Fibroblast of the conjunctiva (primary cell): Measurements from ENCODE around the gene GMPR2.
"Not testable (repeated sequence)": the region's sequence is repeated elsewhere in the genome, so short reads cannot be mapped to it uniquely, and the experiment has no call there.

Source experiments
- DNase-seq: peaks from one replicate; pipeline ENCODE4 v3.0.0-alpha.2; 2010; ENCODE audit warnings: low read depth

The GMPR2 gene

DNA sequence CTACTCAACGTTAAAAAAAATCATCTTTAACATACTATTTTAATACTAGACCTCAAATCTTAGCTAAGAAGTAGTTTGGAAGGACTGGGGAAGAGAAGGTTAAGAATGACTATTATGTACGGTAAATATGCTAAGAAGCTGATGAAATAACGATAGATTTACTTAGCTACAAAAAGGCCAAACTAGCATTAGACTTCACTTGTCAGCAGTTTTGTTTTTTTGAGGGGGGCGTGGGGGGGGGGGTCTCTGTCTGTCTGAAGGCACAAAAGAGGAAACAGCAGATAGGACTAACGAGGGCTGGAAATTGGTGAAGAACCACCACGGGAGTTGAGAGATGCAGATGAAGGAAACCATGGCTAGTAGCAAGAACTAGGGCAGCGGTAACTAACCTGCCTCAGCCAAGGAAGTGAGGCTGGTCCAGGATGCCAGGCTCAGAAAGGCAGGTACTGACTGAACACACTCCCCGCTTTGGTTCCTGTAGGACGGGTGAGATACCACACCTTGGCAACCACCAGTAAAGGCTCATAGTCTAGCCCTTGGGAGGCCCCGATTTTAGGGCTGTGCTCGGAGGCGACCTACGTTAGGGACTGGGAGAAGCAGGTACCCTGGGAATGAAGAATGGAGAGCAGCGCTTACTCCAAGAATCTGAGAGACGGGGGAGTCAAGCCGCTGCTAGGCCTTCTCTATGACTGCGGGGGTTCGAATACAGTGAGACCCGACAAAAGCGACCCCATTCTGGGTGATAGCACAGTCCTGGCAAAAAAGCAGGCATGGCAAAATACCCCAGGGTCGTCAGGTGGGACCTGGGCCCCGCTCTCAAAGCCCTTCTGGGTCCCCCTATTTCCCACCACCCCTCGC lies 1.2 kb upstream of the GMPR2 start:
- no peak for DNase-seq

DNA sequence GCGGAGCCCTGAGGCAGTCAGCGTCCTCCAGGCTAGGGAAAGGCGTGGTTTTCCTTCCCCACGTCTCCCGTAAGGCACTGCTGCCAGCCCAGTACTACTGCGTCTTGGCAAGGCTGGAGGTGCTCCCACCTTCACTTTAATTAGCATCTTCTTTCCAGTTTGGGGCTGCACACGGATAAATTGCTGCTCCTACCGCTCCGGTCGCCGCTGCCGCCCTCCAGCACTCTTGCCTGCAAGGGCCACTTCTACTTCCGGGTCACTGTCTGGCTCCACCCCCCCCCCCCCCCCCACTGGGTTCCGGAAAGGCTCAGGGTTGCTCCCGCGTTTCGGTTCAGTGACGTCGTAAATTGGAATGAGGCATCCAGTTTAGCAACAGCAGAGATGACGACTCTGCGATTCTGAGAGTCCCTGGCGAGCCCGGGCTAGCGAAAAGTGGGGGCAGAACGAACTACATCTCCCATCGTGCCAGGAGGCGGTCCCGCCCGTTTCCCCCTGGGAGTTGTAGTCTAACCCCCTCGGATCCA lies 546 bp upstream of the GMPR2 start, which contains the start of gene NEDD8:
NEDD8 (minus strand) TSS at position 247 of the 524 bp plus-strand sequence; CDS start at position 147, 100 bp downstream.
- peak; percentile 95 for DNase-seq

DNA sequence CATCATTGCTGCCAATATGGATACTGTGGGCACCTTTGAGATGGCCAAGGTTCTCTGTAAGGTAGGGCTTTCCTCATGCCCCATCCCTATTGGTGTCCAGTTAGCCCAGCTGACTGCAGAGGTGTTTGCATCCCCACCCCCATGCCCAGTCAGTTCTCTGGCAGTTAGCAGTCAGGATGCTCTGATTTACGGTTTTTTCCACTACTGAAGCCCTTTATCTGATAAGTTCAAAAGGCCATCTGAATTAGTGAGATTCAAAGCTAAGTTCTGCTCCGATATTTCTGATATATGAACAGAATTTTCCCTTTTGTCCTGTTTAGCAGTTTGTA lies 773 bp downstream of the GMPR2 start:
- DNase-seq, result no peak

DNA sequence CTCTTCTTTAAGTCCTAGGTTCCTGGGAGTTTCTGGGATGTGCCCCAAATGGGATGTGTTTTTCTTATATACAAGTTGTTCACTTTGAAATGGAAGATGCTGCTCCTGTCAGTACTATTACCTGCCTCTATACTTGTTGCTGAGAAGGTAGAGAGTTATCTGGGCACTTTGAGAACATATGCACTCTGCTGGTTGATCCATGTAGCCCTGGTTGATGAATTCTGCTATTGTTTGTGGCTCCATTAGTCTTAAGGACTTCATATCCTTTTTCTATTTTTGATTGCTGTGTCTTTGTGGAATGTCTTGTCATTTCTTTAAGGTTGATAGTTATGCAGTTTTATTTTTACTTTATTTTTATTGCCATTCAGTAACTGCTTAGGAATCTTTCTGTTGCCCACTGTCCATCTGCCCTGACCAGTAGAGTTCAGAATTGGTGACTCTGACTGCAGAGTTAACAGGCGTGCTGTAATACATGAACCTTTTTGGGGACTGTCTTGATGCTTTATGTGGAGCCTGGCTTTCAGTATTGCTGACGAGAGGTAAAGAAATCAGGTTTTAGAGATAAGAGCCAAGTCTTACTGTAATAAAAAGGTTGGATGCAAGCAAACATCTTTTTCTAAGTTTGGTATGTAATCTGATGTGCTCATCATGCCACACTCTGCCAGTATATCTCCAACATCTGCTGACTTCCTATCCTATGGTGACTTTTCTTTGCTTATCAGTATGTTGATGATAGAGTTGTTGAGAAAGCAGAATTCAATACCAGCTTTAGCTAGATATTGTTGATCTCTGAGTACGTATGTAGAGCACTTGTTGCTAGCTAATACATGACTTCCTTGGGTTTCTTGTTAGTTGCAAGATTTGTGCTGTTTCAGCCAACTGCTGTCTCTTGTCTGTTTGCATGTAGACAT lies 1.6 kb downstream of the GMPR2 start:
- no peak for DNase-seq

GRCh38 chr14:24235804-24236688 lies 3.3 kb downstream of the GMPR2 start:
- DNase-seq, result no peak

DNA sequence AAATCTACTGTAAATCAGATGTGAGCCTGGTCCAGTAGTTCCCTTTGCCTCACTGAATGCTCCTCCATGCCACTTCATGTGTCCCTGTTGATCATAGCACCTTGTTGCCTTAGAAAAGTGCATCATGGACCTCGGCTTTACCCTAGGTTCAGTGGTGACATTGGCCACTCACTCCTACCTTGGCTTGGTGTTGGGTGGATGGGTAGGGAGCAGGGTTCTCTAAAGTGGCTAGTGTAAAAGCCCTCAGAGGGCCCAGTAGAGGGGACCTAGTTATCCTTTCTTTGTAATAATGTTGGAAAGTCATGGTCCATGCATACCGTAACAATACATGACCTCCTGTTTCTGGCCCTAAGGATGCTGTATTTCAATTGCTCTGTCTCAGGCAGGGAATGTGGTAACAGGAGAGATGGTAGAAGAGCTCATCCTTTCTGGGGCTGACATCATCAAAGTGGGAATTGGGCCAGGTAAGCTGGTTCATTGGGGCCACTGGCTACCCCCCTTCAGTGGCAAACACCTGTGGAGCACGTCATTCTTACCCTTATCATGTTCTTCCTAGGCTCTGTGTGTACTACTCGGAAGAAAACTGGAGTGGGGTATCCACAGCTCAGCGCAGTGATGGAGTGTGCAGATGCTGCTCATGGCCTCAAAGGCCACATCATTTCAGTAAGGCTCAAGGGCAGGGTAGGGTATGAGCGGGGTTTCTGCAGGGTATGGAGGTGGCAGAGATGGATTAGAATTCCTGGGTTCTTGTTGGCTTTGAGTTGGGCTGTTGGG lies 4.1 kb downstream of the GMPR2 start:
- DNase-seq, result no peak

DNA sequence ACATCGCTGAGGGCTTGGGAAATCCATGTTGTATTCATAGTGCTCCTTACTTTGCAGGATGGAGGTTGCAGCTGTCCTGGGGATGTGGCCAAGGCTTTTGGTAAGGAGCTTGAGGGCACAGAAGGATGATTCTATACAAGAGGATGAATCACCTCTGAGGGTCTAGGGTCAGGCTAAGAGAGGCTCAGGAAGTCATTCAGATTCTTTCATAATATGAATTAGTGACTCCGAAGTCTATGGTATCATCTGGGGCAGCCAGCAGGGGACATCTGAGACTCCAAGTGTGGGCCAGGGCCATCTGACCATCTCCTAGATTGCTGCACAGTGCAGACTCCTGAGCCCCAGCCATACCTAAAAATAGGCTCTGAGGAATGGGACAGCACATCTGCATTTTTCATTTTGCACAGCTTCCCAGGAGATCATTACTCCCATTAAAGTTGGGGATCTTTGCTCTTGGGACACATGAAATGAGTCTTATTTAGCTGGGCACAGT lies 4.8 kb downstream of the GMPR2 start:
- no peak for DNase-seq

DNA sequence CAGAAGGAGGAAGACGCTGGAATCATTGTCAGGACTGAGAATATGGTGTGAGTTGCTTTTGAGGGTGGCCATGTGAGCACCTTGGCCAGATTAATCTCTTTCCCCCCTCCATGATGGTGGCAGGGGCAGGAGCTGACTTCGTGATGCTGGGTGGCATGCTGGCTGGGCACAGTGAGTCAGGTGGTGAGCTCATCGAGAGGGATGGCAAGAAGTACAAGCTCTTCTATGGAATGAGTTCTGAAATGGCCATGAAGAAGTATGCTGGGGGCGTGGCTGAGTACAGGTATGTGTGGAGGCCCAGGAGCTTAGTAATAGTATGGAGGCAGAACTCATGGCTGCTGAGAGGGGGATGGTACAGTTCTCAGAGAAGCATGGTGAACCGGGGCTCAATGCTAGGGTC lies 5.4 kb downstream of the GMPR2 start:
- DNase-seq, result no peak

- no peak for DNase-seq
Measured at GRCh38 chr14:24238527-24239037, 5.9 kb downstream of the GMPR2 start.

- DNase-seq, result no peak
Measured at GRCh38 chr14:24240110-24240918, 7.6 kb downstream of the GMPR2 start.

DNA sequence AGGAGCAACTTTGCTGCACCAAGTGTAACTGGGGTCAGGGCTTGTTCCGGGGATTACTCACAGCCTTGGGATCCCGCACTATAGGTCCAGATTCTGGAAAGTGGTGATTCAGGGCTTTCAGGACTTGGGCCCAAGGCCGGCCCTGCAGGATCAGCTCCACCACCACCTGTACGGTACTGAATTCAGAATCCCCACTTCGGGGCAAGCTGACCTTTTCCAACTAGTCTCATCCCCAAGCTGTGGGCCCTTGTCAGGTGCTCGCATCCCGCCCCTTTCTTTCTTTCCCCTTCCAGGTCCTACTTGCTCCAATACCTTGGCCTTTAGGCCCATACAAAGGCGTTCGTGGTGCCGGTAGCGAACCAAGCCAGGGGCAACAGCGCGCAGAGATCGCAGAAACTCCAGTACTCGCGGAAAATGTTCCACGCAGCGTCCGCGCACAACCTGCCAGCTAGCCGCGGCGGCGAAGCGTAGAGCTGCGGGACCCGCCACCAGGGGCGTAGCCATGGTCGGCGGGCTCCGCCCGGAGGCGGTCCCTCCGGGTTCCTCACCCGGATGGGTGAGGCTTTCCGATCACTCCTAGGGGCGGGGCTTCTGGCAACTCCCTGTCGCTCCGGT lies 9.2 kb downstream of the GMPR2 start:
- peak; percentile 83 for DNase-seq

GRCh38 chr14:24243336-24243836 lies 10.7 kb downstream of the GMPR2 start:
- no peak for DNase-seq

- DNase-seq, result not testable (repeated sequence)
Measured at GRCh38 chr14:24245350-24245749, 12.6 kb downstream of the GMPR2 start.

DNA sequence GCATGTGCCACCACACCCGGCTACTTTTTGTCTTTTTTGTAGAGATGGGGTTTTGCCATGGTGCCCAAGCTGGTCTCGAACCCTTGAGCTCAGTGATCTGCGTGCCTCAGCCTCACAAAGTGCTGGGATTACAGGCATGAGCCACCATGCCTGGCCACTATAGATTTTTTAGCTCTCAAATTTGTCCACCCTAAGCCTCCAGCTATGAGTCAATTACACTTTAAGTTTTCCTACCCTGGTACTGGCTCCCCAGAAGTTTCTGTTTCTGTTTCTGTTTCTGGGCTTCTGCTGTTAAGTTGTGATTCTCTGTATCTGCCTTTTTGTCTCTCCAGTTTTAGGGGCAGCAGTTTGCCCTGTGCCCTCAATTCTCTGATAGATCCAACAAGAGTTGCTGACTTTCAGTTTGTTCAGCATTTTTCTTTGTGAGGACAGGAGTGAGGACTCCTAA lies 14.1 kb downstream of the GMPR2 start:
- no peak for DNase-seq

- DNase-seq, result no peak
Measured at GRCh38 chr14:24247422-24247821, 14.7 kb downstream of the GMPR2 start.

- no peak for DNase-seq
Measured at GRCh38 chr14:24249230-24250021, 16.7 kb downstream of the GMPR2 start.

- DNase-seq, result no peak
Measured at GRCh38 chr14:24250354-24250753, 17.6 kb downstream of the GMPR2 start.

DNA sequence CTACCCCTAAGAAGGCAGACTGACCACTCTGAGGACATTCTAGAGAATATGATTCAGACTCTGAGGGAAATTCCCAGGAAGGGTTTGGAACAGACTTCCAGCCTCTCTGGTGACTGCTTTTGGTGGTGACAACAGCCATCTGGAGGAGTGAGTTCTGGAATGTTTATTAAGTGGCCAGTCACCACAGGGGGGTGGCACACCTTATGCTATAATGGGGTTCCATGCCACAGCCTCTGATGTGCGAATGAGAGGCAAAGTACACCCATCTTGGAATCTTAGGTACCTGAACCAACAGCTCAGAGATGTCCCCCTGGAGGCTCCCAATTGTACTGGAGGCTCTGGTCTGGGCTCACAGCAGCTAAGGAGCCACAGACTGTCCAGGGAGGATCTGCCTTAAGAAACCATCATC lies 19.2 kb downstream of the GMPR2 start:
- DNase-seq, result no peak
